ENCODE results near the gene WDR72.

GRCh38 chr15:53534105-53534839 lies 225.2 kb downstream of the WDR72 start:
- TF ChIP-seq CTCF (IDR thresholded peaks at IDR 0.05; ENCODE audit: low read depth, low read length, missing input control) (no peak), GABPA (IDR thresholded peaks at IDR 0.05 in 1 of 2, conservative IDR thresholded peaks at IDR 0.05 in 1 of 2) (no peak), YY1 (IDR thresholded peaks at IDR 0.05) (peak; percentile 53)

Data from liver (tissue), 3 donors.